IPS-15b (cell line): ENCODE measurements around the gene ANGPTL4.

Experiments used
- H3K27me3 ChIP-seq: one replicate; pipeline ENCODE4 v1.6.1; 2013; ENCODE audit warnings: low read length; ENCODE audit not compliant: control insufficient read depth, insufficient read depth
- H3K36me3 ChIP-seq: one replicate; pipeline ENCODE4 v1.6.1; 2013; ENCODE audit warnings: low read length; ENCODE audit not compliant: control insufficient read depth, insufficient read depth
- H3K4me1 ChIP-seq: one replicate; pipeline ENCODE4 v1.6.1; 2013; ENCODE audit warnings: mild to moderate bottlenecking, low read length; ENCODE audit not compliant: control insufficient read depth, insufficient read depth
- H3K4me3 ChIP-seq: one replicate; pipeline ENCODE4 v1.5.1; 2013; ENCODE audit warnings: low read depth, low read length
- H3K9ac ChIP-seq: one replicate; pipeline ENCODE4 v1.6.1; 2013; ENCODE audit warnings: low read depth, mild to moderate bottlenecking, low read length
- H3K9me3 ChIP-seq: one replicate; pipeline ENCODE4 v1.6.1; 2013; ENCODE audit warnings: mild to moderate bottlenecking, low read length; ENCODE audit not compliant: control insufficient read depth, insufficient read depth

ANGPTL4 gene

GRCh38 chr19:8389891-8390616 lies 26.1 kb downstream of the ANGPTL4 start, which contains the start of gene RAB11B:
TSS of gene RAB11B (plus strand) at chr19:8390360. CDS start at chr19:8390417, 57 bp downstream.
- H3K36me3 ChIP-seq: no peaks in the 10 kb centered on the region
- H3K4me1 ChIP-seq: no peaks in the 10 kb centered on the region
- H3K4me3 ChIP-seq: peak within 1 kb of the TSS; percentile 81
- peak within 1 kb of the TSS; percentile 97 for H3K9ac ChIP-seq
- H3K27me3 ChIP-seq: no peaks in the 10 kb centered on the region
- no peaks in the 10 kb centered on the region for H3K9me3 ChIP-seq

GRCh38 chr19:8390617-8390981 lies 26.6 kb downstream of the ANGPTL4 start:
- Histone ChIP-seq H3K36me3 (no peaks in the 10 kb centered on the region), H3K27me3 (no peaks in the 10 kb centered on the region), H3K4me3 (peak overlapping the region; percentile 81), H3K4me1 (no peaks in the 10 kb centered on the region), H3K9ac (peak overlapping the region; percentile 97), H3K9me3 (no peaks in the 10 kb centered on the region)

DNA sequence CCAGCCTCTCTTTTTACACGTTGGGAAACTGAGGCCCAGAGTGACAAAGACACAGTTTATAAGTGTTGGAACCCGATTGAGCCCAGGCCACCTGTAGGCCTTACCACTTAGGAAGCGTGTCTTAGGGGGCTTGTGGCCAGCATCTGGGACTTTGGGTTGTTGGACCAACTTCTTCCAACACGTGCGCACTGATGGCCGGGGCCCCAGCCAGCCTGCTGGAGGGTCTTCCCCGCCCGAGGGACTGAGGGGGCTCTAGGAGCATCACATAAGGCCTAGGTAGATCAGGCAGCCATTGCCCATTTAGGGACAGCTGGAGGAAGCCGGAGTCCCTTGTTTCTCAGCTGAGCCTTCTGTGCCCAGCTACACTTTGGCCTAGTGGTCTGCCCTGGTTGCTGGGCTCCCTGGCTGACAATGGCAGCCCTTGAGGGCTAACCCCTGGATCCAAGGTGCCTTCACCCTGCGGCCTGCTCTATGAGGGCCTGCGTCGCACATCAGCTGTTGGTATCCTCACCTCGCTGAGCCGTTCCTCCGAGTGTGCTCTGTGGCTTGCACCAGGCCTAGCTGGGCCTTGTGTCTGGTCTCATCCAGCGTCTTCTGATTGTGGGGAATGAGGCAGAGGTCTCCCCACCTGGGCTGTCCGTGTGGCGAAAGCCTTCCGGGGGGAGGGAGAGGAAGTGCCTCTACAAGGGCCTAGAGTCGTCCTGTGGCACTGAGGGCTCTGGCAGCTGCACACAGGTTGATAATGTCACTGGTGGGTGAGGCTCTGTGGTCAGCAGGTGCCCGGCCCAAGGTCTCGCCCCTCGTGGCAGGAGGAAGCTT lies 27.5 kb downstream of the ANGPTL4 start:
- no peaks in the 10 kb centered on the region for H3K27me3 ChIP-seq
- H3K9ac ChIP-seq: peak overlapping the region; percentile 32
- no peaks in the 10 kb centered on the region for H3K9me3 ChIP-seq
- no peaks in the 10 kb centered on the region for H3K4me1 ChIP-seq
- H3K36me3 ChIP-seq: no peaks in the 10 kb centered on the region
- H3K4me3 ChIP-seq: peak overlapping the region; percentile 33

- Histone ChIP-seq H3K9me3 (no peaks in the 10 kb centered on the region), H3K36me3 (no peaks in the 10 kb centered on the region), H3K27me3 (no peaks in the 10 kb centered on the region), H3K9ac (no peak overlapping the region), H3K4me3 (no peak overlapping the region), H3K4me1 (peaks cover 4% of the 10 kb centered on the region)
Measured at GRCh38 chr19:8392017-8392591, 28.1 kb downstream of the ANGPTL4 start.

GRCh38 chr19:8393192-8393870 lies 29.4 kb downstream of the ANGPTL4 start:
- no peaks in the 10 kb centered on the region for H3K27me3 ChIP-seq
- H3K4me3 ChIP-seq: no peak overlapping the region
- H3K36me3 ChIP-seq: no peaks in the 10 kb centered on the region
- H3K9ac ChIP-seq: no peak overlapping the region
- H3K9me3 ChIP-seq: no peaks in the 10 kb centered on the region
- peaks cover 4% of the 10 kb centered on the region for H3K4me1 ChIP-seq

DNA sequence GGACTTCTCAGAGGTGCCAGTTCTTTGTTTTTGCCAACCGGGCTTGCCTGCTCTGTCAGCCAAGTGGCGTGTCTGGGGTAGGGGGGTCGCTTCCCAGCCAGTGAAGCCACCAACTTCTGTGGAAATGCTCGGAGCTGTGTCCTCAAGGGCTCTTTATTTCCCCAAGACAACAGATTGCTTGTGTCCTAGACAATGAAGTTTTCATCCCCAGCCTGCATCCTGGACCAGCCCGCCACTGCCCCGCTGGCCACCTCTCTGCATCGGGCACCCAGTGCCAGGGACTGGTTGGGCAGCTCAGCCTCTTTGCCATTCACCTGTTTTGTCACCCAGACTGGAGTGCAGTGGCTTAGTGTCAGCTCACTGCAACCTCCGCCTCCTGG lies 29.9 kb downstream of the ANGPTL4 start:
- Histone ChIP-seq H3K36me3 (no peaks in the 10 kb centered on the region), H3K9ac (no peak overlapping the region), H3K4me1 (peaks cover 4% of the 10 kb centered on the region), H3K4me3 (no peak overlapping the region), H3K27me3 (no peaks in the 10 kb centered on the region), H3K9me3 (no peaks in the 10 kb centered on the region)

- H3K4me1 ChIP-seq: peaks cover 4% of the 10 kb centered on the region
- no peaks in the 10 kb centered on the region for H3K36me3 ChIP-seq
- no peak overlapping the region for H3K4me3 ChIP-seq
- no peak overlapping the region for H3K9ac ChIP-seq
- no peaks in the 10 kb centered on the region for H3K9me3 ChIP-seq
- no peaks in the 10 kb centered on the region for H3K27me3 ChIP-seq
Measured at GRCh38 chr19:8395621-8396082, 31.7 kb downstream of the ANGPTL4 start.

DNA sequence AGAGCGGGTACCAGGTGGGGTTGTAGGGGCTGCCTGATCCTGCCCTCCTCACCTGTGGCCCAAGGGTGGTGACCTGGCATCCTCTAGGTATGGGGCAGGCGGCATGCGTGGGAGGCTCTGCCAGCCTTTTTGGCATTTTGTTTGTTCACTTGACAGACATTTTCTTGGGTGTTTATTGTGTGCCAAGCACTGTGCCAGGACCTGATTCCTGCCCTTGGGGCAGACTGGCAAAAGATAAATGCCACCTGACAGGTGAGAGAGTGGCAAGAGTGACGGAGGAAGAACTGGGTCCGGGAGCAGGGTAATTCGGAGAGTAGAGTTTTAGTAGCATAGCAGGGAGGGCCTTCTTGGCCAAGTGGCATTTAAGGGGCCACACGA lies 32.2 kb downstream of the ANGPTL4 start:
- H3K27me3 ChIP-seq: no peaks in the 10 kb centered on the region
- H3K36me3 ChIP-seq: no peaks in the 10 kb centered on the region
- H3K9ac ChIP-seq: no peak overlapping the region
- H3K9me3 ChIP-seq: no peaks in the 10 kb centered on the region
- peaks cover 4% of the 10 kb centered on the region for H3K4me1 ChIP-seq
- H3K4me3 ChIP-seq: no peak overlapping the region

GRCh38 chr19:8396563-8397203 lies 32.7 kb downstream of the ANGPTL4 start:
- no peaks in the 10 kb centered on the region for H3K9me3 ChIP-seq
- peaks cover 4% of the 10 kb centered on the region for H3K4me1 ChIP-seq
- H3K27me3 ChIP-seq: no peaks in the 10 kb centered on the region
- no peak overlapping the region for H3K9ac ChIP-seq
- H3K36me3 ChIP-seq: peaks cover under 1% of the 10 kb centered on the region
- H3K4me3 ChIP-seq: no peak overlapping the region

DNA sequence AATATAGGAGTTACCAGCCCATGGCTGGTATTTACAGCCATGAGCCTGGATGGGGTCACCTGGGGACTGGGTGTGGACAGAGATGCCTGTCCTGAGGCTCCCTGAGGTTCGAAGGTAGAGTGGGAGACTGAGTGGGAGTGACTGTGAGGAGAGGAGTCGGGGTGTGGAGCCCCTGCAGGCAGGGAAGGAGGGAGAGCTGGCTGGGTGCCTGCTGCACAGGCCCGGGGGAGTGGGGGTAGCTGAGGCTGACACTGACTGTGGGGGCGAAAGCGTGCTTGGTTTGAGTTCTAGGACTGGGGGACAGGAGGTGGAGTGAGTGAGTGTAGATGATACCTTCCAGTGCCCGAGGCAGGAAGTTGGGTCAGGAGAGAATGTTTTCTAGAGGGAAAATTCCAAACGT lies 33.3 kb downstream of the ANGPTL4 start:
- Histone ChIP-seq H3K9ac (peak overlapping the region; percentile 13), H3K4me1 (peaks cover 4% of the 10 kb centered on the region), H3K36me3 (peaks cover 5% of the 10 kb centered on the region), H3K27me3 (no peaks in the 10 kb centered on the region), H3K4me3 (no peak overlapping the region), H3K9me3 (no peaks in the 10 kb centered on the region)

DNA sequence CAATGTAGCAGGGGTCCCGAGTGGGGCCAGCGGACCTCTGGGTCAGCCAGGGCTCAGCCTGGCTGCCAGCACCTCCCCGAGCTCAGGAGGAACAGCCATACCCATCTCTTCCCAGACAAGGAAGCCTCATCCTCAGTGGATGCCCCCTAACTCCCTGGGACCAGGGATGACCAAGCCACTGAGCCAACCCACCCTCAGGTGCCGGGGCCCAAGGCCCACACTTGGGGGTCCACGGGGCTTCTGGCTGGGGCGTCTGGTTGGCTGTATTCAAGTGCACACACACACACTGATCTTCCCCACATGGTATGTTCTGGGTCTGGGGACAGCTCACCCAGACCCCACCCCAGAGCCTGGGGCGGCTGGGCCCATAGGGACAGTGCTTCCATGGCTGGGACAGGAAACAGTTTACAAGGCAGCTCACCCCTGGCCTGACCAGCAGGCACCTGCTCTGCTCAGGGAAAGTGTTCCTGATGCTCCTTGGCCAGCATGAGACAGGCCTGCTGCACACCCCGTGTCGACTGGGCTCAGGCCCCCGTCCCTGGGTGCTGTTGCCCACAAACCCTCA lies 33.9 kb downstream of the ANGPTL4 start:
- H3K27me3 ChIP-seq: no peaks in the 10 kb centered on the region
- no peaks in the 10 kb centered on the region for H3K9me3 ChIP-seq
- H3K4me1 ChIP-seq: peaks cover 4% of the 10 kb centered on the region
- H3K4me3 ChIP-seq: no peak overlapping the region
- H3K36me3 ChIP-seq: peaks cover 5% of the 10 kb centered on the region
- H3K9ac ChIP-seq: no peak overlapping the region
